K562 (cell line): ENCODE results near the gene HSD3B7. TPM values are rescaled to one million over a fixed set of nuclear protein-coding genes. Genes with fewer than 3 reads are reported as not detected.

Experiments
- ATAC-seq: fragments of 200-7000 bp; cut with Tn5 transposase; 3 replicates; pipeline ENCODE4 v1.9.1; 2020; ENCODE audit warnings: moderate library complexity
- BruUV-seq: library from RNA; stranded (reverse); fragments of 400-500 nt; replicated peaks from 2 replicates; lab custom pipeline; 2021; lab: Mats Ljungman, UMichigan
- CTCF ChIA-PET: fragments of 300-600 bp; formaldehyde crosslinking; extraction: SDS; loops from one replicate; lab custom pipeline; 2021; ENCODE audit warnings: low intra/inter-chr PET ratio; lab: Yijun Ruan, JAX
- POLR2A ChIA-PET: fragments of 300-600, 350-650 bp; sonication (Branson Sonifier 250); formaldehyde crosslinking; extraction: SDS; loops from one replicate; lab custom pipeline; 2021; ENCODE audit warnings: antibody characterized with exemption, inconsistent platforms; lab: Yijun Ruan, JAX
- DNase-seq, 4 experiments: peaks; one replicate each; pipeline versions ENCODE4 v3.0.0 to v3.0.0-alpha.2; 2011 to 2018; ENCODE audit warnings: low spot score in 3 of 4, mixed read lengths in 3 of 4; ENCODE audit errors: extremely low read depth in 1 of 4
- FAIRE-seq: peaks from 2 replicates; lab custom pipeline; 2011; peaks lifted over from hg19 to GRCh38; lab: Jason Lieb, UNC
- H2AFZ ChIP-seq: 2 replicates; pipeline ENCODE4 v1.6.0; 2011; ENCODE audit warnings: low read depth, low read length, control low read depth, inconsistent platforms
- H3K27ac ChIP-seq: fragments of 200-600 bp; 3 replicates; pipeline ENCODE4 v1.8.0; 2011; ENCODE audit warnings: low read depth, mild to moderate bottlenecking, control low read depth, inconsistent platforms, low read length, moderate library complexity, mixed read lengths; ENCODE audit errors: extremely low read depth
- H3K27me3 ChIP-seq, 2 experiments: fragments of 300-600 bp in 1 of 2; 2 replicates in 1 of 2; 3 replicates in 1 of 2; pipeline versions ENCODE4 v1.6.0 to v1.8.0; 2011; ENCODE audit warnings: inconsistent platforms in 2 of 2, low read length in 2 of 2, mild to moderate bottlenecking in 1 of 2, mixed read lengths in 1 of 2, moderate library complexity in 1 of 2; ENCODE audit not compliant: control insufficient read depth in 2 of 2, insufficient read depth in 2 of 2
- H3K36me3 ChIP-seq: fragments of 300-600 bp; 3 replicates; pipeline ENCODE4 v1.8.0; 2011; ENCODE audit warnings: mild to moderate bottlenecking, low read length, inconsistent platforms; ENCODE audit not compliant: control insufficient read depth, insufficient read depth
- H3K4me1 ChIP-seq, 2 experiments: fragments of 200-600 bp in 1 of 2; replicated peaks in 1 of 2; 2 replicates in 1 of 2; 3 replicates in 1 of 2; pipeline versions ENCODE4 v1.5.1 to v1.8.0; 2011; ENCODE audit warnings: inconsistent platforms in 2 of 2, low read length in 2 of 2, mild to moderate bottlenecking in 1 of 2, mixed read lengths in 1 of 2, moderate library complexity in 1 of 2; ENCODE audit not compliant: control insufficient read depth in 2 of 2, insufficient read depth in 2 of 2
- H3K4me2 ChIP-seq: 2 replicates; pipeline ENCODE4 v1.6.1; 2011; ENCODE audit warnings: low read length, control low read depth, inconsistent platforms, mixed read lengths; ENCODE audit not compliant: insufficient read depth
- H3K4me3 ChIP-seq: fragments of 200-600 bp; sonication (generic), shearing (Covaris generic); 2 replicates; pipeline ENCODE4 v1.5.1; 2016; ENCODE audit warnings: control low read depth, inconsistent platforms
- H3K79me2 ChIP-seq: fragments of 200-600 bp; 3 replicates; pipeline ENCODE4 v1.8.0; 2011; ENCODE audit warnings: low read length, inconsistent platforms; ENCODE audit not compliant: control insufficient read depth, insufficient read depth
- H3K9ac ChIP-seq, 2 experiments: 2 replicates each; pipeline versions ENCODE4 v1.6.0 to v1.6.1; 2011; ENCODE audit warnings: low read depth in 2 of 2, low read length in 2 of 2, control low read depth in 1 of 2, inconsistent platforms in 1 of 2, mild to moderate bottlenecking in 1 of 2, mixed read lengths in 1 of 2; ENCODE audit not compliant: insufficient read depth in 1 of 2
- H3K9me1 ChIP-seq: one replicate; pipeline ENCODE4 v1.6.0; 2011; ENCODE audit warnings: inconsistent platforms, mild to moderate bottlenecking, low read length, moderate library complexity; ENCODE audit not compliant: control insufficient read depth, insufficient read depth
- H3K9me3 ChIP-seq: replicated peaks from 2 replicates; pipeline ENCODE4 v1.5.1; 2011; ENCODE audit warnings: low read depth, low read length, inconsistent platforms; ENCODE audit not compliant: control insufficient read depth, insufficient read depth
- H4K20me1 ChIP-seq: replicated peaks from 2 replicates; pipeline ENCODE4 v1.6.1; 2011; ENCODE audit warnings: low read length, inconsistent platforms, mixed read lengths; ENCODE audit not compliant: control insufficient read depth, insufficient read depth
- MEF2A ChIP-seq: IDR thresholded peaks from 2 replicates; pipeline ENCODE4 v1.6.1; 2011; ENCODE audit warnings: low read depth, mild to moderate bottlenecking, low read length, moderate library complexity; ENCODE audit not compliant: control insufficient read depth
- MYNN ChIP-seq, 2 experiments: sonication (generic); formaldehyde crosslinking in 1 of 2; IDR thresholded peaks; 2 replicates each; pipeline versions ENCODE4 v1.5.0 to v1.6.1; 2016 to 2020; ENCODE audit warnings: antibody characterized with exemption in 1 of 2, missing genetic modification reagents in 1 of 2
- NR3C1 ChIP-seq: sonication (generic); formaldehyde crosslinking; IDR thresholded peaks from 2 replicates; pipeline ENCODE4 v1.8.1; 2022; ENCODE audit warnings: missing genetic modification reagents
- PCBP2 ChIP-seq: fragments of 200-400 bp; formaldehyde crosslinking; IDR thresholded peaks from 2 replicates; pipeline ENCODE4 v1.6.1; 2018; ENCODE audit warnings: low read length, low read depth, mild to moderate bottlenecking, moderate library complexity; ENCODE audit not compliant: poor library complexity, severe bottlenecking
- RAD21 ChIP-seq, 2 experiments: fragments of 250-450 bp in 1 of 2; fragments of 450-650 bp in 1 of 2; sonication (Bioruptor Pico) in 1 of 2; formaldehyde crosslinking in 1 of 2; IDR thresholded peaks in 1 of 2; conservative IDR thresholded peaks in 1 of 2; 2 replicates each; pipeline versions ENCODE4 v1.4.0 to v1.8.0; 2020 to 2022; ENCODE audit warnings: mild to moderate bottlenecking in 2 of 2, moderate library complexity in 1 of 2
- SAFB ChIP-seq: fragments of 200-400 bp; formaldehyde crosslinking; IDR thresholded peaks from 2 replicates; pipeline ENCODE4 v1.6.1; 2017; ENCODE audit warnings: low read depth, low read length, borderline replicate concordance
- SP1 ChIP-seq: sonication (generic); formaldehyde crosslinking; IDR thresholded peaks from 2 replicates; pipeline ENCODE4 v1.8.1; 2022; ENCODE audit warnings: mild to moderate bottlenecking, missing genetic modification reagents
- ZKSCAN8 ChIP-seq: fragments of 200-800 bp; sonication (Bioruptor generic); IDR thresholded peaks from 2 replicates; pipeline ENCODE4 v1.6.1; 2016; ENCODE audit warnings: missing genetic modification characterization, missing compliant biosample characterization
- ZNF143 ChIP-seq: sonication (generic); formaldehyde crosslinking; IDR thresholded peaks from 2 replicates; pipeline ENCODE4 v1.9.0; 2022; ENCODE audit warnings: mild to moderate bottlenecking, missing genetic modification reagents
- WGBS: fragments of 100-300 bp; shearing (Covaris generic); methylation state at CpG from one replicate; pipeline ENCODE4 v1.1.6; 2016; ENCODE audit warnings: low coverage, mixed read lengths; ENCODE audit not compliant: insufficient coverage; ENCODE audit errors: missing lambda C conversion rate; 5-methylcytosine and 5-hydroxymethylcytosine counted together
- in situ Hi-C: fragments of 300-500 bp; cut with MboI; formaldehyde crosslinking; loops from 4 replicates; pipeline ENCODE4 v1.15.0; 2018; ENCODE audit warnings: inconsistent platforms, mixed read lengths
- intact Hi-C: fragments of 100-400 bp; cut with micrococcal nuclease; formaldehyde crosslinking; loops from 2 replicates; pipeline ENCODE4 v1.14.2; 2022
- polyA plus RNA-seq, 8 experiments: library from polyadenylated mRNA; depleted of rRNA in 4 of 8; stranded (reverse) in 5 of 8; unstranded in 3 of 8; fragments of >200 nt; fragmentation: Nextera tagmentation in 2 of 8; fragmentation: Illumina TruSeq in 1 of 8; extraction: Ambion mirVana in 2 of 8; extraction: Trizol in 1 of 8; gene quantifications; 2 replicates each; pipeline versions ENCODE4 v1.2.1 to v1.2.3, GENCODE V29; 2011 to 2014; ENCODE audit warnings: inconsistent platforms in 1 of 8, missing spikeins in 1 of 8
- total RNA-seq, 7 experiments: library from RNA; depleted of rRNA in 6 of 7; stranded (reverse); fragments of >200 nt in 6 of 7; fragmentation: Illumina TruSeq in 2 of 7; extraction: Trizol in 2 of 7; gene quantifications; 2 replicates each; pipeline versions ENCODE4 v1.2.1 to v1.2.3, GENCODE V29; 2011 to 2021; ENCODE audit warnings: low replicate concordance in 1 of 7
- TF ChIP-seq, protein P1 (sequence below): fragments of 250-450 bp; sonication (Bioruptor Pico); IDR thresholded peaks from 2 replicates; pipeline ENCODE4 v1.8.0; 2022; ENCODE audit warnings: moderate library complexity, mild to moderate bottlenecking, inconsistent platforms
- TF ChIP-seq, protein P2 (sequence below), 3 experiments: IDR thresholded peaks in 2 of 3; conservative IDR thresholded peaks in 1 of 3; 2 replicates each; pipeline ENCODE4 v1.5.1; 2011 to 2012; ENCODE audit warnings: low read length in 3 of 3, mild to moderate bottlenecking in 3 of 3, control low read depth in 2 of 3, improper control_type of control experiment in 1 of 3, inconsistent platforms in 1 of 3, low read depth in 1 of 3, mixed read lengths in 1 of 3, moderate library complexity in 1 of 3; ENCODE audit not compliant: insufficient read depth in 2 of 3
- TF ChIP-seq, protein P3 (sequence below): sonication (generic); formaldehyde crosslinking; IDR thresholded peaks from 2 replicates; pipeline ENCODE4 v1.8.1; 2023; ENCODE audit warnings: mild to moderate bottlenecking, missing genetic modification reagents

Gene HSD3B7
- total and polyA plus RNA-seq, 9 of the 15 experiments (the other 6 are each of a cell fraction or from before 2014, with no cell fraction given): 5.4 to 49.1 (median 23.0) TPM

DNA sequence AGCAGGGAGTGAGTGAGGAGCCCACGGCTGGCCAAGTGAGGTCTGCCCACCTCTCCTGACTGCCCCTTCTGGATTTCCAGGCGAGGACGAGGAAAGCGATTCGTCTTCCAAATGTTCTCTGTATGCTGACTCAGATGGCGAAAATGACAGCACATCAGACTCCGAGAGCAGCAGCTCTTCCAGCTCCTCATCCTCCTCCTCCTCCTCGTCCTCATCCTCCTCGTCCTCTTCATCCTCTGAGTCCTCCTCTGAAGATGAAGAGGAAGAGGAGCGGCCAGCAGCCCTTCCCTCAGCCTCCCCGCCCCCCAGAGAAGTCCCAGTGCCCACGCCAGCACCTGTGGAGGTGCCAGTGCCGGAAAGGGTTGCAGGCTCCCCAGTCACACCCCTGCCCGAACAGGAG is 13.7 kb upstream of the HSD3B7 start (continued):
- TF ChIP-seq, protein P1, sequence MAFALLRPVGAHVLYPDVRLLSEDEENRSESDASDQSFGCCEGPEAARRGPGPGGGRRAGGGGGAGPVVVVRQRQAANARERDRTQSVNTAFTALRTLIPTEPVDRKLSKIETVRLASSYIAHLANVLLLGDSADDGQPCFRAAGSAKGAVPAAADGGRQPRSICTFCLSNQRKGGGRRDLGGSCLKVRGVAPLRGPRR: no peak
- TF ChIP-seq SAFB (no peak), MEF2A (no peak), ZNF143 (CRISPR knock-in tag) (no peak), NR3C1 (CRISPR knock-in tag) (no peak)

DNA sequence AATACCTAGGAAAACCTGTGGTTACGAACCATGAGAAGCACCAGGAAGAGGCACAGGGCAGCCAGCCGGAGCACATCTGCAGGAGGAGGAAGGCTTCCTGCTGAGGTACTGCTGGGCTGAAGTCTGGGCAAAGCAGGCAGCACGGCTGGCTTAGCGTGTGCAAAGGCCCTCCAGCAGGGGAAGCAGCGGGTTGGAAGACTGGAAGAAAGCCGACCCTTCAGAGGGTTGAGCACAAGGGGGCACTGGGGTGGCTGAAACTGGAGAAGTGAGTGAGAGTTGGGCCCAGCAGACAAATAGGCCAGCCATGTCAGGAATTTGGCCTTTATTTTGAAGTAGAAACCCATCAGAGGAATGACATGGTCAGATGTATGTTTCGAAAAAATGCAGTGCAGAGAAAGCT is 12.1 kb upstream of the HSD3B7 start:
- H3K36me3 ChIP-seq: peaks cover 92% of the 10 kb centered on the region
- WGBS: 79% methylated on average over 7 of the region's 7 CpGs
- no peak for FAIRE-seq

More for the DNA sequence above, 12.1 kb upstream of the HSD3B7 start:
- Histone ChIP-seq H3K4me3 (no peak overlapping the region), H2AFZ (no peak overlapping the region), H4K20me1 (peaks cover 5% of the 10 kb centered on the region; the same call in 1 of the 2 replicates), H3K27me3 (no peaks in the 10 kb centered on the region), H3K4me1 (peaks cover 8 to 20% of the 10 kb centered on the region in 2 experiments; a peak in 4 of 5 replicates), H3K27ac (no peak overlapping the region), H3K9ac (no peak overlapping the region), H3K9me1 (no peaks in the 10 kb centered on the region), H3K79me2 (0 out of 3 replicates have a peak, but pooled peaks cover 4% of the 10 kb centered on the region), H3K4me2 (no peak overlapping the region), H3K9me3 (no peaks in the 10 kb centered on the region)
- ChIA-PET POLR2A (interaction anchor here (0.7 to 1.4 kb wide), 3 partner anchors 10 to 279 kb away, joined by 3 to 4 read pairs (median 3); no protein-coding TSS in a partner anchor), CTCF (interaction anchor here (0.6 kb wide), 1 partner anchor 14 kb away, joined by 3 read pairs; no protein-coding TSS in a partner anchor)
- in situ Hi-C loops (loop anchor here (25.0 kb wide), 1 partner anchor 889 kb away; the partner anchor contains the start of gene ZNF267), intact Hi-C loops (no loop called here)
- TF ChIP-seq MYNN (IDR thresholded peaks at IDR 0.05): 0 out of 2 replicates have a peak, but pooled peaks have one; percentile 23
- no peak for TF ChIP-seq MYNN (CRISPR knock-in tag; IDR thresholded peaks at IDR 0.05)
- TF ChIP-seq, protein P2, sequence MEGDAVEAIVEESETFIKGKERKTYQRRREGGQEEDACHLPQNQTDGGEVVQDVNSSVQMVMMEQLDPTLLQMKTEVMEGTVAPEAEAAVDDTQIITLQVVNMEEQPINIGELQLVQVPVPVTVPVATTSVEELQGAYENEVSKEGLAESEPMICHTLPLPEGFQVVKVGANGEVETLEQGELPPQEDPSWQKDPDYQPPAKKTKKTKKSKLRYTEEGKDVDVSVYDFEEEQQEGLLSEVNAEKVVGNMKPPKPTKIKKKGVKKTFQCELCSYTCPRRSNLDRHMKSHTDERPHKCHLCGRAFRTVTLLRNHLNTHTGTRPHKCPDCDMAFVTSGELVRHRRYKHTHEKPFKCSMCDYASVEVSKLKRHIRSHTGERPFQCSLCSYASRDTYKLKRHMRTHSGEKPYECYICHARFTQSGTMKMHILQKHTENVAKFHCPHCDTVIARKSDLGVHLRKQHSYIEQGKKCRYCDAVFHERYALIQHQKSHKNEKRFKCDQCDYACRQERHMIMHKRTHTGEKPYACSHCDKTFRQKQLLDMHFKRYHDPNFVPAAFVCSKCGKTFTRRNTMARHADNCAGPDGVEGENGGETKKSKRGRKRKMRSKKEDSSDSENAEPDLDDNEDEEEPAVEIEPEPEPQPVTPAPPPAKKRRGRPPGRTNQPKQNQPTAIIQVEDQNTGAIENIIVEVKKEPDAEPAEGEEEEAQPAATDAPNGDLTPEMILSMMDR (IDR thresholded peaks at IDR 0.05 in 2 of 3, conservative IDR thresholded peaks at IDR 0.05 in 1 of 3; ENCODE audit: insufficient read depth in 2 of 3, low read depth in 1 of 3, low read length in 3 of 3): peak; percentile 44 to 88 (median 63)
- TF ChIP-seq, protein P3, sequence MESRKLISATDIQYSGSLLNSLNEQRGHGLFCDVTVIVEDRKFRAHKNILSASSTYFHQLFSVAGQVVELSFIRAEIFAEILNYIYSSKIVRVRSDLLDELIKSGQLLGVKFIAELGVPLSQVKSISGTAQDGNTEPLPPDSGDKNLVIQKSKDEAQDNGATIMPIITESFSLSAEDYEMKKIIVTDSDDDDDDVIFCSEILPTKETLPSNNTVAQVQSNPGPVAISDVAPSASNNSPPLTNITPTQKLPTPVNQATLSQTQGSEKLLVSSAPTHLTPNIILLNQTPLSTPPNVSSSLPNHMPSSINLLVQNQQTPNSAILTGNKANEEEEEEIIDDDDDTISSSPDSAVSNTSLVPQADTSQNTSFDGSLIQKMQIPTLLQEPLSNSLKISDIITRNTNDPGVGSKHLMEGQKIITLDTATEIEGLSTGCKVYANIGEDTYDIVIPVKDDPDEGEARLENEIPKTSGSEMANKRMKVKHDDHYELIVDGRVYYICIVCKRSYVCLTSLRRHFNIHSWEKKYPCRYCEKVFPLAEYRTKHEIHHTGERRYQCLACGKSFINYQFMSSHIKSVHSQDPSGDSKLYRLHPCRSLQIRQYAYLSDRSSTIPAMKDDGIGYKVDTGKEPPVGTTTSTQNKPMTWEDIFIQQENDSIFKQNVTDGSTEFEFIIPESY: peak; percentile 96
- no peak for TF ChIP-seq SP1 (CRISPR knock-in tag)
- no peak for TF ChIP-seq PCBP2
- TF ChIP-seq ZKSCAN8 (CRISPR knock-in tag): no peak
- 0 out of 4 replicates have a peak, but pooled peaks of 1 of the 2 experiments have one; percentile 13 for TF ChIP-seq RAD21 (CRISPR knock-in tag; conservative IDR thresholded peaks at IDR 0.05 in 1 of 2, IDR thresholded peaks at IDR 0.05 in 1 of 2)
- DNase-seq (no peak), ATAC-seq (peak; percentile 69)
- BruUV-seq: no TSS peak
